ENCODE measurements around the gene NECTIN4.

Gene NECTIN4

GRCh38 chr1:161054805-161055204 is 34.6 kb downstream of the NECTIN4 start:
- TF ChIP-seq, protein P1, sequence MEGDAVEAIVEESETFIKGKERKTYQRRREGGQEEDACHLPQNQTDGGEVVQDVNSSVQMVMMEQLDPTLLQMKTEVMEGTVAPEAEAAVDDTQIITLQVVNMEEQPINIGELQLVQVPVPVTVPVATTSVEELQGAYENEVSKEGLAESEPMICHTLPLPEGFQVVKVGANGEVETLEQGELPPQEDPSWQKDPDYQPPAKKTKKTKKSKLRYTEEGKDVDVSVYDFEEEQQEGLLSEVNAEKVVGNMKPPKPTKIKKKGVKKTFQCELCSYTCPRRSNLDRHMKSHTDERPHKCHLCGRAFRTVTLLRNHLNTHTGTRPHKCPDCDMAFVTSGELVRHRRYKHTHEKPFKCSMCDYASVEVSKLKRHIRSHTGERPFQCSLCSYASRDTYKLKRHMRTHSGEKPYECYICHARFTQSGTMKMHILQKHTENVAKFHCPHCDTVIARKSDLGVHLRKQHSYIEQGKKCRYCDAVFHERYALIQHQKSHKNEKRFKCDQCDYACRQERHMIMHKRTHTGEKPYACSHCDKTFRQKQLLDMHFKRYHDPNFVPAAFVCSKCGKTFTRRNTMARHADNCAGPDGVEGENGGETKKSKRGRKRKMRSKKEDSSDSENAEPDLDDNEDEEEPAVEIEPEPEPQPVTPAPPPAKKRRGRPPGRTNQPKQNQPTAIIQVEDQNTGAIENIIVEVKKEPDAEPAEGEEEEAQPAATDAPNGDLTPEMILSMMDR (IDR thresholded peaks at IDR 0.05; ENCODE audit: insufficient read depth, missing control alignments), result no peak
- no peak for FAIRE-seq
- no peak for DNase-seq (ENCODE audit: insufficient read length, low spot score)

GRCh38 chr1:161054232-161054631 is 35.1 kb downstream of the NECTIN4 start:
- DNase-seq (ENCODE audit: insufficient read length, low spot score) (no peak), FAIRE-seq (no peak)
- TF ChIP-seq, protein P1 (IDR thresholded peaks at IDR 0.05; ENCODE audit: insufficient read depth, missing control alignments), result no peak

- TF ChIP-seq, protein P1 (IDR thresholded peaks at IDR 0.05; ENCODE audit: insufficient read depth, missing control alignments), result no peak
- FAIRE-seq (no peak), DNase-seq (ENCODE audit: insufficient read length, low spot score) (no peak)
Measured at GRCh38 chr1:161052899-161053298, 36.5 kb downstream of the NECTIN4 start.

- DNase-seq (ENCODE audit: insufficient read length, low spot score) (no peak), FAIRE-seq (no peak)
- TF ChIP-seq, protein P1 (IDR thresholded peaks at IDR 0.05; ENCODE audit: insufficient read depth, missing control alignments), result no peak
Measured at GRCh38 chr1:161051219-161051618, 38.1 kb downstream of the NECTIN4 start.

- DNase-seq (ENCODE audit: insufficient read length, low spot score) (no peak), FAIRE-seq (no peak)
- TF ChIP-seq, protein P1 (IDR thresholded peaks at IDR 0.05; ENCODE audit: insufficient read depth, missing control alignments), result no peak
Measured at GRCh38 chr1:161048949-161049722, 40.2 kb downstream of the NECTIN4 start.

- TF ChIP-seq, protein P1 (IDR thresholded peaks at IDR 0.05; ENCODE audit: insufficient read depth, missing control alignments), result no peak
- no peak for DNase-seq (ENCODE audit: insufficient read length, low spot score)
- FAIRE-seq, result no peak
Measured at GRCh38 chr1:161047436-161048420, 41.6 kb downstream of the NECTIN4 start.
